ENCODE measurements around the gene EPS8.

EPS8 gene

GRCh38 chr12:15712823-15713660 is 76.1 kb downstream of the EPS8 start:
- no peak overlapping the region for H3K27ac ChIP-seq
- no peaks in the 10 kb centered on the region for H3K27me3 ChIP-seq (replicated peaks)
- no peak for DNase-seq
- H3K36me3 ChIP-seq (replicated peaks) = no peaks in the 10 kb centered on the region
- H3K4me3 ChIP-seq (ENCODE audit: low read depth, low read length) = no peak overlapping the region
- in situ Hi-C loops (cut with HindIII; ENCODE audit: low pct_ligation_motif_present, low sequenced_read_pairs) = no loop called here
- no peak for TF ChIP-seq CTCF (IDR thresholded peaks at IDR 0.05; ENCODE audit: low read depth, low read length, missing control alignments)

DNA sequence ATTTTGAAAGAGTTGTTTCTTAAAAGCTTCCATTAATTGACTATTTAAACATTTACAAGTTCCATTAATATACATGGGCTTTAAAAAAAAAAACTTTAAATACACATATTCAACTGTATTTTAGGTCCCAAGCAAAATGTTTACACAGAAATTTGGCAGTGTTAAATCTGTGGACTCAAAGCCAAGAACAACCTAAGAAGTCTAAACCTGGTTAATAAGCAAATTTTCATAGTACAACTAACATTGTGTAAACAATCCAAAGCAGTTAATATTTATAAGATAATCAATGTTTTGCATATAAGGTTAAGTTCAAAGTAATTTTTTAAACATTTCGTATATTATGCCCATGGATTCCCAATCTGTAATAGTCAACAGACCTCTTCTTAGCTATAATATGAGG is 77.0 kb downstream of the EPS8 start:
- DNase-seq = no peak
- no peak for TF ChIP-seq CTCF (IDR thresholded peaks at IDR 0.05; ENCODE audit: low read depth, low read length, missing control alignments)
- no peaks in the 10 kb centered on the region for H3K27me3 ChIP-seq (replicated peaks)
- H3K27ac ChIP-seq = no peak overlapping the region
- no peak overlapping the region for H3K4me3 ChIP-seq (ENCODE audit: low read depth, low read length)
- H3K36me3 ChIP-seq (replicated peaks) = no peaks in the 10 kb centered on the region
- in situ Hi-C loops (cut with HindIII; ENCODE audit: low pct_ligation_motif_present, low sequenced_read_pairs) = no loop called here

GRCh38 chr12:15710860-15711510 is 78.2 kb downstream of the EPS8 start:
- H3K27ac ChIP-seq = no peak overlapping the region
- H3K27me3 ChIP-seq (replicated peaks) = no peaks in the 10 kb centered on the region
- H3K4me3 ChIP-seq (ENCODE audit: low read depth, low read length) = no peak overlapping the region
- DNase-seq = no peak
- H3K36me3 ChIP-seq (replicated peaks) = no peaks in the 10 kb centered on the region
- in situ Hi-C loops (cut with HindIII; ENCODE audit: low pct_ligation_motif_present, low sequenced_read_pairs) = no loop called here
- no peak for TF ChIP-seq CTCF (IDR thresholded peaks at IDR 0.05; ENCODE audit: low read depth, low read length, missing control alignments)

DNA sequence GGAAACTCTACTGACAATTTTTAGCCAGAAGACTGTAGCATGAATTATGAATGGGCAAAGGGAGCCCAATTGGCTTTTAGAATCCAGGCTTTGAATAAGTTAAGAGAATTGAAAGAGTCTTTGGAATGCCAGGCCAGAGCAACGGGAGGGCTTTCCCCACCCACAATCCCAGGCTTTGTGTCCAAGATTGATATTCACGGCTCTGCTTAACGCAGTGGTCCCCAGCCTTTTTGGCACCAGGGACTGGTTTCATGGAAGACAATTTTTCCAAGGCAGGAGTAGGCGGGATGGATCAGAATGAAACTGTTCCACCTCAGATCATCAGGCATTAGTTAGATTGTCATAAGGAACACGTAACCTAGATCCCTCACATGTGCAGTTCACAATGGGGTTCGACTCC is 79.6 kb downstream of the EPS8 start:
- H3K4me3 ChIP-seq (ENCODE audit: low read depth, low read length) = no peak overlapping the region
- no peak for TF ChIP-seq CTCF (IDR thresholded peaks at IDR 0.05; ENCODE audit: low read depth, low read length, missing control alignments)
- DNase-seq = no peak
- in situ Hi-C loops (cut with HindIII; ENCODE audit: low pct_ligation_motif_present, low sequenced_read_pairs) = no loop called here
- no peak overlapping the region for H3K27ac ChIP-seq
- H3K36me3 ChIP-seq (replicated peaks) = no peaks in the 10 kb centered on the region
- no peaks in the 10 kb centered on the region for H3K27me3 ChIP-seq (replicated peaks)

GRCh38 chr12:15708396-15709076 is 80.7 kb downstream of the EPS8 start:
- no peak overlapping the region for H3K27ac ChIP-seq
- TF ChIP-seq CTCF (IDR thresholded peaks at IDR 0.05; ENCODE audit: low read depth, low read length, missing control alignments) = no peak
- no peaks in the 10 kb centered on the region for H3K36me3 ChIP-seq (replicated peaks)
- in situ Hi-C loops (cut with HindIII; ENCODE audit: low pct_ligation_motif_present, low sequenced_read_pairs) = no loop called here
- no peak overlapping the region for H3K4me3 ChIP-seq (ENCODE audit: low read depth, low read length)
- H3K27me3 ChIP-seq (replicated peaks) = no peaks in the 10 kb centered on the region
- no peak for DNase-seq

Data from brain microvascular endothelial cell (primary cell).